Measurements from ENCODE around the gene THUMPD3.

Gene THUMPD3

GRCh38 chr3:9414826-9415225, 52.0 kb downstream of the THUMPD3 start:
- H3K4me3 ChIP-seq (ENCODE audit: low read depth, low read length), result no peak overlapping the region
- TF ChIP-seq CTCF (IDR thresholded peaks at IDR 0.05; ENCODE audit: borderline replicate concordance, insufficient read depth, low read depth, low read length), result no peak

GRCh38 chr3:9415485-9416138, 52.8 kb downstream of the THUMPD3 start:
- no peak overlapping the region for H3K4me3 ChIP-seq (ENCODE audit: low read depth, low read length)
- no peak for TF ChIP-seq CTCF (IDR thresholded peaks at IDR 0.05; ENCODE audit: borderline replicate concordance, insufficient read depth, low read depth, low read length)

- TF ChIP-seq CTCF (IDR thresholded peaks at IDR 0.05; ENCODE audit: borderline replicate concordance, insufficient read depth, low read depth, low read length), result no peak
- no peak overlapping the region for H3K4me3 ChIP-seq (ENCODE audit: low read depth, low read length)
These were observed 53.4 kb downstream of the THUMPD3 start for GRCh38 chr3:9416139-9416780.

GRCh38 chr3:9420850-9421549, 58.1 kb downstream of the THUMPD3 start:
- no peak for TF ChIP-seq CTCF (IDR thresholded peaks at IDR 0.05; ENCODE audit: borderline replicate concordance, insufficient read depth, low read depth, low read length)
- H3K4me3 ChIP-seq (ENCODE audit: low read depth, low read length), result no peak overlapping the region

- TF ChIP-seq CTCF (IDR thresholded peaks at IDR 0.05; ENCODE audit: borderline replicate concordance, insufficient read depth, low read depth, low read length), result 0 out of 2 replicates have a peak, but pooled peaks have one; percentile 9
- H3K4me3 ChIP-seq (ENCODE audit: low read depth, low read length), result no peak overlapping the region
These were observed 60.0 kb downstream of the THUMPD3 start for GRCh38 chr3:9422712-9423424.

GRCh38 chr3:9428411-9428810, 65.6 kb downstream of the THUMPD3 start:
- no peak for TF ChIP-seq CTCF (IDR thresholded peaks at IDR 0.05; ENCODE audit: borderline replicate concordance, insufficient read depth, low read depth, low read length)
- H3K4me3 ChIP-seq (ENCODE audit: low read depth, low read length), result no peak overlapping the region
